GM18499 (cell line): ENCODE data around the gene P2RX1.

Source experiments
- ATAC-seq: cut with Tn5 transposase; IDR thresholded peaks from one replicate; pipeline ENCODE4 v1.9.1; 2021; ENCODE audit warnings: moderate number of reproducible peaks; ENCODE audit not compliant: insufficient read depth, unreplicated experiment

The P2RX1 gene

DNA sequence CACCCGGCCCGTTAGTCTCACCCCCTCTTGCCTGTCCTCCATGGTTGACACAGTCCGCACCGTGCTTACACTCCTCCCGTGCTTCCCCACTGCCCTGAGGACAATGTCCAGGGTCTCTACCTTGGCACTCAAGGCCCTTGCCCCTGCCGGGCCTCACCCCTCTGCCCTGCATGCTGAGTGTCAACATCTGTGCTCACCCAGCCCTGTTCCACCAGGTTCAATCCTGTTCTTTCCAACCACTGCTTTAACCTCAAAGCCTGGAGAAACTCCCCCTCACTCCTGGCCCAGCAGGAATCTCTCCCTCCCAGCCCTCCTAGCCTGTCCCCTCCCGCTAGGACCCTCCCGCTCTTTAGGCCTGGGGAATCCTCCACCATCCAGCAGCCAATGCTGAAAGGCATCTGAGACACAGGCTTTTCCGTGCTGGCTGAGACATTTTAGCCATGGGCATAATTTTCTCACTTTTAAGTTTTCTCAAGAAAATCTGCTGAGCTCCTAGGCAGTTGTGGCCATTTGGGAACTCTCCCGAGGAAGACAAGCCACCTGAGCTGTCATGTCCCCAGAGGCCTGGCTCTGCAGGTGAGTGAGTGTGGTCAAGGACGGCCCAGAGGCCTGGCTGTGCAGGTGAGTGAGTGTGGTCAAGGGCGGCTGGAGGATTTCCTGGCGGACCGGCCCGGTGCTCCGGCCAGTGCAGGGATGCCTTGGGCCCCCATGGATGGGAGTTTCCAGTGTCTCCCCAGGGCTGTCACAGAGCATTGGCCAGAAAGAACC lies 10.8 kb upstream of the P2RX1 start:
- no peak for ATAC-seq

DNA sequence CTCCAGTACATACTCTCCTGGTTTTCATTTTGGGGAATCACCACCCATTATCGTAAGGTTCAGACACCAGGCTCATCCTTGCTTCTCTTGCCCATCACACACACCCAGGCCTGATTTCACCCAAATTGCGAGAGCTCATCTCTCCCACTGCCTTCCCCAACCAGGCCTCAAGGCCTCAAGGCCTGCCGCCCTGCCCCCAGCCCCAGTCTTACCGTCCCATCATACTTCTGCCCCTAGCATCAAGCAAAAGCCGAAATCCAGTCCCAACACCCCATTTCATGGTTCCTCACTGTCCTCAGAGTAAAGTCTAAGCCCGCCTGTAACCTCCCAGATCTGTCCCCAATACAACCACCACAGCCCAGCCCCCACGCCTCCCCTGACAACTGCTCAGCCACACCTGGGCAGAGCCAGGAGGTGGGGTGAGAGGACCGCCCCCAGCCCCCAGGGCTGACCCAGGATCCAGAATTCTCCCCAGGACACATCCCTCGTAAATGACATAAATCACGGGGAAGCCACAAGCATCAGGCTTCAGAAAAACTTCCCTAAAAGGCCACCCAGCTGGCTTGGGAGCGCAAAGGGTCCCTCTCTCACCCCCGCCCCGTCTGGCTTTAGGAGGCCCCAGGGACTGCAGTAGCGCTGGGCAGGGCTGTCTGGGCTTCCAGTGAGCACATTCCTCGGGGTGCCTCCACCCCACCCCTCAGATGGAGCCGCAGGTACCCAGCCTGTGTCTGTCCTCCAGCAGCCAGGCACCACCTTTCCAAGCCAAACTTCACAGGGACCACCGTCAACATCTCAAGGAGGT lies 9.6 kb upstream of the P2RX1 start:
- no peak for ATAC-seq

GRCh38 chr17:3924512-3925350 lies 8.5 kb upstream of the P2RX1 start:
- no peak for ATAC-seq

DNA sequence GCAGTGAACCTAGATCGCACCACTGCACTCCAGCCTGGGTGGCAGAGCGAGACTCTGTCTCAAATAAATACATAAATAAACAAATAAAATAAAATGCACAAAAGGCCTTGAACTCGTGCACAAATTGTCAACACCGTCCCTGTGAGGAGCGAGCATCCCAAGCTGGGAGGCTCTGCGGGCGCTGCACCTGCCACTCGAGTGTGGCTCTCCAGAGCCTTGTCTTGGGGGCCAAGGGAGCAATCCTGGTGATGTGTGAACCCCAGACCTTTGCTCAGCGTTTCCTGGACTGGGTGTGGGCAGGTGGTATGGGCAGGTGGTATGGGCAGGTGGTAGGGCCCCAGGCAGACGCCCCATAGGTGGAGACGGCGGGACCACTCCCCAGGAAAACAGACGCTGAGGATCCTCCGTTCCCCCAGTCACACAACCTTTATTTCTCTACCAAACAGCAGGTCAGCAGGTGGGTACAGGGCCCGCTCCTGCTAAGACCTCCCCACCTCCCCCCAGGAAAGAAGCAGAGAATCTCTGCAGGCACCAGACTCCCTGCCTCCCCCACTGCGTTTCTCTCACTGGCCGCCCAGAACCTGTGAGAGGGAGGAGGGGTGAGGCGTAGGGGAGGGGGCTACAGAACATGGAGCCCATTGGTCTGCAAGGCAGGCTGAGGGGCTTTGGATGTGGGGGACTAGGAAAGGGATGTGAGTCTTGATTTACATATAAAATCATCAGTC lies 7.4 kb upstream of the P2RX1 start:
- ATAC-seq = no peak

DNA sequence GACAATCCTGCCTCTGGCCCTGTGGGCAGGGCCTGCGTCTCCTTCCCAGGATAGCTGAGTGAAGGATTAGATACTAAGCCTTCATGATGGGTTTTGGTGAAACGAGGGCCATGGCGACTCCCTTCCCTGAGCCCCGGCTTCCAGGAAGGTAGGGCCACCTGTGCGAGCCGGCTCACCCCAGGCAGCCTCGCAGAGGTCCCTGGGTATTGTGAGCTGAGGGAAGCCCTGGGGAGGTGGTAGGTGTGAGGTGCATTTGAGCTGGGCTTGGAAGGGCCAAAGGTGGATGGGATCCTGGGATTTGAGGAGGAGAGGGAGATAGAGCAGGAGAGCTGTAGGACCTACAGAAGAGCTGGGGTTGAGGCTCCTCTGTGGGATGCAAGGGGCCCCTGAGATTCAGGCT lies 6.5 kb upstream of the P2RX1 start:
- no peak for ATAC-seq

- ATAC-seq = no peak
These were observed 5.4 kb upstream of the P2RX1 start for GRCh38 chr17:3921502-3922319.

DNA sequence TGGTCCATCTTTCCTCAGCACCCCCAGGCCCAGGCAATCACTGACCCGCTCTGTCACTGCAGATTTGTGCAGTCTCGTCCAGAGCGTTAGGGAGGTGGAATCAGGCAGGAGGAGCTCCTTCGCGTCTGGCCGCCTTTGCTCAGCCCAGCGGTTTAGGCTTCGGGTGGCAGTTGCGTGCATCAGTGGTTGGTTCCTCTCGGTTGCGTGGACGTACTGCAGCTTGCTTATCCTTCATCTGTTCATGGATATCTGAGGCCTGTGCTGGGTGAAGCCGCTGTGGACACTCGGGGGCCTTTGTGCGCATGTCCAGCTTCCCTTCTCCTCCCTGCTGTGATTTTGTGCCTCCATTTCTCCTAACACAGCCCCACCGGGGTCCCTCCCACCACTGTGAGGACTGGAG lies 4.7 kb upstream of the P2RX1 start:
- ATAC-seq = no peak

GRCh38 chr17:3919123-3919624 lies 2.9 kb upstream of the P2RX1 start:
- ATAC-seq = no peak

GRCh38 chr17:3918372-3919122 lies 2.3 kb upstream of the P2RX1 start:
- no peak for ATAC-seq

- no peak for ATAC-seq
These were observed 1.2 kb upstream of the P2RX1 start for GRCh38 chr17:3917391-3917931.

DNA sequence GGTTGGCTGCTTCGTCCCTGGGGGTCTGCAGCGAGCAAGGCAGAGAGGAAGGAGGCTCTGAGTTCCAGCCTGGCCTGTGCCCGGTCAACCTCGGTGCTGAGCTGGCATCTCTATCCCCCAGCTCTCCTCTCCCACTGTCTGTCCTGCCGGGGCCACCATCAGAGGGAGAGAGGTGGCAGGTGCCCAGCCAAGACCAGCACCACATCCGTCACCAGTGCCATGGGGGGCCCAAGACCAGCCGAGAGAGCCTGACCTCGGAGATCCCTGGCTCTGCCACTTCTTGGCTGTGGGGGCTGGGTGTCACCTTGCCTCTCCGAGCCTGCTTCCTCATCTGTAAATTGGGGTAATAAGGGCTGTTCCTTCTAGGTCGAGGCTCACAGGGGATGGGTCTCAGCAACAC lies 560 bp upstream of the P2RX1 start:
- no peak for ATAC-seq

DNA sequence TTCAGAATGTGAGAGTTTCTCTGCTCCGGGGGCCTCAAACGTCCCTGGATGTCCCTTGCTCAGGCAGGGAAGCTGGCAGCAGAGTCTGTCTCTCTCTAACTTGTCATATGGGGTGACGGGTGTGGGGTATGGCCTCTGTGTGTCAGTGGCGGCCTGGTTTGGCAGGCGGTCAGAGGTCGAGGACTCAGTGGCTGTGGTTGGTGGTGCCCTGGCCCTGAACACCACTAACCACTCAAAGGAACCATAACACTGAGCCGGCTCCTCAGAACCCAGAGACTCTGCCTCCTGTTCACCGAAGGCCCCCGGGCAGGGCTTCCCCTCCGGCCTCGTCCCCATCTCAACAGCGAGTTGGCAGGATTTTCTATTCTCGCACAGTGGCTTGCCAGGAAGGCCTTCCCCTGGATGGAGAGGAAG lies 677 bp downstream of the P2RX1 start:
- ATAC-seq = no peak

DNA sequence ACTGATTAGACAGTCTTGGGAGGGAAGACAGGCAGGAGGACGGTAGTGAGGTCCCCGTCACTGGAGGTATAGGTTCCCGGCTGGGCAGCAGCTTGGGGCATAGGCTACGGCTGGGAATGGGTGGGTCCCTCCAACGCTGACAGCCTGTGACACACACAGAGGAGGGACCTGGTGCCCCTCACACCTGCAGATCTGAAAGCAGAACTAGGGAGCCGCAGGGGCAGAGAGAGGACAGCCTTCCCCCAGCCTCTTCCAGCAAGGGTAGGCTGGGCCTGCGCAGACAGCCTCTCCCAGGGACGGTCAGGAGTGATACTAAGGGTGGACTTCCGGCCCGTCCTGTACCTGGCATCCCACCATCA lies 2.0 kb downstream of the P2RX1 start:
- ATAC-seq = no peak

DNA sequence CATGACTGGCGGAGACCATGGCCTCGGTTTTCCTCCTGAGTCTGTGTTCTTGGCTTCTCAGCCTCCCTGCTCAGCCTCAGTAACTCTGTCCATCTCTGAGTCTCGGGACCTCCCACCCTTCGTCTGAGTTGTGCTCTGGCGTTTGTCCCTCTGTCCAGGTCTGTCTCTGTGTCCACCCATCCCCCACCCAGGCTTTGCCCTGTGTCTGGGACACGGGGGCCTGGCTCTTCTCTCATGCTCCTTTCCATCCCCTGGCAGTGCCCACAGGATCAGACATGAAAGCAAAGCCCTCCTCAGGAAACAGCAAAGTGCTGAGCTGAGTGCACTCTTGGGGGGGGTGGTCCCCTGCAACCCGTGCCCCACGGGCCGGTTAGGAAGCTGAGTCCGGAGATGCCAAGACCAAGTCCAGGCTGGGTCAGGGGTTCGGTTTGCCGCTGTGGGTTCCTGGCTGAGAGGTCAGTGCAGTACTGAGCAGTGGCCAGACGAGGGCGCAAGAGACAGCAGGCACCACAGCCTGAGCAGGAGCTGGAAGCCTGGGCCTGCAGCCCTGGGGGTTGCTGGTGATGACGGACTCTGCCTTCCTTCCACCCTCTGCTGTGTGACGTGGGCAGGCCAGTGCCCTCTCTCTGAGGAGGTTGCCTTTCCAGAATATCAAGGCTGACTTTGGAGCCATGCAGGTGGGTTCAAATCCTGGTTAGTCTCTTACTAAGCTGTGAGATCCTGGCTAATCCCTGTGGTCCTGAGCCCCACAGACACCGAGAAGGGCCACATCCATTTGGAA lies 2.5 kb downstream of the P2RX1 start:
- no peak for ATAC-seq

GRCh38 chr17:3912827-3913226 lies 3.4 kb downstream of the P2RX1 start:
- ATAC-seq = no peak

GRCh38 chr17:3911271-3912053 lies 4.8 kb downstream of the P2RX1 start:
- ATAC-seq = peak; percentile 37
